Measurements from ENCODE around the gene MEF2C. TPM values are rescaled to one million over a fixed set of nuclear protein-coding genes. Genes with fewer than 3 reads are reported as not detected.
A peak's percentile ranks its signal among the peaks of the same experiment; 100 is the strongest.

Gene MEF2C
- polyA plus RNA-seq, 1 donor from 2014 or later, result 30.2 TPM

- H4K20me1 ChIP-seq (ENCODE audit: insufficient read depth), result no peaks in the 10 kb centered on the region
- TF ChIP-seq SMC3 (conservative IDR thresholded peaks at IDR 0.05; ENCODE audit: poor library complexity) (no peak), REST (IDR thresholded peaks at IDR 0.05; ENCODE audit: borderline replicate concordance) (no peak), POLR2AphosphoS5 (IDR thresholded peaks at IDR 0.05) (no peak), RAD21 (conservative IDR thresholded peaks at IDR 0.05) (no peak), EZH2 (IDR thresholded peaks at IDR 0.05; ENCODE audit: borderline replicate concordance, insufficient read depth, low read length, poor library complexity, severe bottlenecking) (no peak), TAF1 (IDR thresholded peaks at IDR 0.05; ENCODE audit: low read depth) (no peak), MXI1 (conservative IDR thresholded peaks at IDR 0.05; ENCODE audit: poor library complexity, severe bottlenecking) (no peak), CTCF (IDR thresholded peaks at IDR 0.05; ENCODE audit: poor library complexity, severe bottlenecking) (no peak), EP300 (conservative IDR thresholded peaks at IDR 0.05; ENCODE audit: poor library complexity, severe bottlenecking) (no peak)
- no peak overlapping the region for H3K9ac ChIP-seq (ENCODE audit: low read length)
- no peak overlapping the region for H3K4me3 ChIP-seq (ENCODE audit: low read length)
- H3K27ac ChIP-seq (ENCODE audit: low read length), result no peak overlapping the region
- no peaks in the 10 kb centered on the region for H3K79me2 ChIP-seq (replicated peaks; ENCODE audit: insufficient read depth, low read length)
- no peaks in the 10 kb centered on the region for H3K36me3 ChIP-seq (ENCODE audit: insufficient read depth, low read length)
- no peaks in the 10 kb centered on the region for H3F3A ChIP-seq (ENCODE audit: insufficient read depth, low read length, poor library complexity, severe bottlenecking)
- no peaks in the 10 kb centered on the region for H3K27me3 ChIP-seq (ENCODE audit: insufficient read depth, low read depth, low read length)
- no peaks in the 10 kb centered on the region for H3K9me2 ChIP-seq (ENCODE audit: insufficient read depth, low read length)
- H3K9me3 ChIP-seq (ENCODE audit: low read length), result no peaks in the 10 kb centered on the region
- no peak overlapping the region for H2AFZ ChIP-seq (ENCODE audit: low read depth, low read length)
- no peak overlapping the region for H3K4me2 ChIP-seq (ENCODE audit: low read length)
Observed at GRCh38 chr5:88818296-88818695, 64.7 kb downstream of the MEF2C start.

- no peaks in the 10 kb centered on the region for H3F3A ChIP-seq (ENCODE audit: insufficient read depth, low read length, poor library complexity, severe bottlenecking)
- no peaks in the 10 kb centered on the region for H3K27me3 ChIP-seq (ENCODE audit: insufficient read depth, low read depth, low read length)
- H3K4me2 ChIP-seq (ENCODE audit: low read length), result no peak overlapping the region
- H3K79me2 ChIP-seq (replicated peaks; ENCODE audit: insufficient read depth, low read length), result no peaks in the 10 kb centered on the region
- H2AFZ ChIP-seq (ENCODE audit: low read depth, low read length), result no peak overlapping the region
- no peak overlapping the region for H3K9ac ChIP-seq (ENCODE audit: low read length)
- H3K9me2 ChIP-seq (ENCODE audit: insufficient read depth, low read length), result no peaks in the 10 kb centered on the region
- no peaks in the 10 kb centered on the region for H3K36me3 ChIP-seq (ENCODE audit: insufficient read depth, low read length)
- TF ChIP-seq POLR2AphosphoS5 (IDR thresholded peaks at IDR 0.05), result no peak
- no peak for TF ChIP-seq CTCF (IDR thresholded peaks at IDR 0.05; ENCODE audit: poor library complexity, severe bottlenecking)
- no peak for TF ChIP-seq EP300 (conservative IDR thresholded peaks at IDR 0.05; ENCODE audit: poor library complexity, severe bottlenecking)
- TF ChIP-seq REST (IDR thresholded peaks at IDR 0.05; ENCODE audit: borderline replicate concordance), result peak; percentile 45
- TF ChIP-seq MXI1 (conservative IDR thresholded peaks at IDR 0.05; ENCODE audit: poor library complexity, severe bottlenecking), result no peak
- TF ChIP-seq RAD21 (conservative IDR thresholded peaks at IDR 0.05), result no peak
- H3K27ac ChIP-seq (ENCODE audit: low read length), result no peak overlapping the region
- H3K9me3 ChIP-seq (ENCODE audit: low read length), result no peaks in the 10 kb centered on the region
- no peaks in the 10 kb centered on the region for H4K20me1 ChIP-seq (ENCODE audit: insufficient read depth)
- no peak overlapping the region for H3K4me3 ChIP-seq (ENCODE audit: low read length)
Observed at GRCh38 chr5:88816195-88816594, 66.8 kb downstream of the MEF2C start.
